ENCODE data around the gene FBXL17. TPM values are rescaled to one million over a fixed set of nuclear protein-coding genes. Genes with fewer than 3 reads are reported as not detected.

Gene FBXL17
- total and polyA plus RNA-seq, 9 of the 15 experiments (the other 6 are each of a cell fraction or from before 2014, with no cell fraction given): 0.32 to 5.4 (median 1.8) TPM

DNA sequence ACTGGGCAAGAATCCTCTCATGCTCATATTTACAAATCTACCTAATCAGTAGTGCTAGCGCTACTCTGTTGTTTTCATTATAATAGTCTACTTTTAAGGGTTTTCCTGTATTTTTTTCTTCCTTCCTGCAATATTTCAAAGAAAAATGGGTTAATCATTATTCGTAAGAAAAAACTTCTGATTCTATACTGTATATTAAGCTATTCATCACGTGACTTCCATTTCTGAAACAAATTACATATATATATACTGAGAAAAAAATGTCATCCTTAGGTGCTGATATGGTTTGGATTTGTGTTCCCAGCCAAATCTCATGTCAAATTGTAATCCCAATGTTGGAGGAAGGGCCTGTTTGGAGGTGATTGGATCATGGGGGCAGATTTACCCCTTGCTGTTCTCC, 197.0 kb downstream of the FBXL17 start (continued):
- TF ChIP-seq SPI1 (IDR thresholded peaks at IDR 0.05; ENCODE audit: borderline replicate concordance, low read depth, low read length): no peak

GRCh38 chr5:108181975-108182374, 199.9 kb downstream of the FBXL17 start:
- Histone ChIP-seq H3K9me3 (replicated peaks; ENCODE audit: control insufficient read depth, insufficient read depth, low read depth, low read length) (no peaks in the 10 kb centered on the region), H3K36me3 (ENCODE audit: control insufficient read depth, insufficient read depth, low read length) (no peaks in the 10 kb centered on the region), H3K27ac (ENCODE audit: extremely low read depth, low read depth, low read length) (no peak overlapping the region), H3K4me3 (no peak overlapping the region), H3K9ac (ENCODE audit: insufficient read depth in 1 of 2, low read depth in 2 of 2, low read length in 2 of 2) (no peak overlapping the region), H4K20me1 (replicated peaks; ENCODE audit: control insufficient read depth, insufficient read depth, low read length) (no peaks in the 10 kb centered on the region), H3K79me2 (ENCODE audit: control insufficient read depth, insufficient read depth, low read length) (no peaks in the 10 kb centered on the region), H3K4me1 (replicated peaks in 1 of 2; ENCODE audit: control insufficient read depth in 2 of 2, insufficient read depth in 2 of 2, low read length in 2 of 2) (no peaks in the 10 kb centered on the region), H2AFZ (ENCODE audit: low read depth, low read length) (no peak overlapping the region), H3K27me3 (ENCODE audit: control insufficient read depth in 2 of 2, insufficient read depth in 2 of 2, low read length in 2 of 2) (no peaks in the 10 kb centered on the region), H3K9me1 (ENCODE audit: control insufficient read depth, insufficient read depth, low read length) (no peaks in the 10 kb centered on the region), H3K4me2 (ENCODE audit: insufficient read depth, low read length) (no peak overlapping the region)
- CTCF ChIA-PET (ENCODE audit: low intra/inter-chr PET ratio): no interaction called here
- under 1% methylated on average over 7 of the region's 7 CpGs for WGBS (ENCODE audit: insufficient coverage, low coverage, missing lambda C conversion rate)
- ATAC-seq: no peak
- POLR2A ChIA-PET: no interaction called here
- no TSS peak for BruUV-seq (replicated peaks)
- no peak for TF ChIP-seq ZNF134 (CRISPR knock-in tag; conservative IDR thresholded peaks at IDR 0.05)
- TF ChIP-seq ARID3A (IDR thresholded peaks at IDR 0.05; ENCODE audit: borderline replicate concordance, low read depth, low read length): no peak
- TF ChIP-seq MAZ (CRISPR knock-in tag; conservative IDR thresholded peaks at IDR 0.05 in 1 of 2, IDR thresholded peaks at IDR 0.05 in 1 of 2): no peak
- TF ChIP-seq, protein P1, sequence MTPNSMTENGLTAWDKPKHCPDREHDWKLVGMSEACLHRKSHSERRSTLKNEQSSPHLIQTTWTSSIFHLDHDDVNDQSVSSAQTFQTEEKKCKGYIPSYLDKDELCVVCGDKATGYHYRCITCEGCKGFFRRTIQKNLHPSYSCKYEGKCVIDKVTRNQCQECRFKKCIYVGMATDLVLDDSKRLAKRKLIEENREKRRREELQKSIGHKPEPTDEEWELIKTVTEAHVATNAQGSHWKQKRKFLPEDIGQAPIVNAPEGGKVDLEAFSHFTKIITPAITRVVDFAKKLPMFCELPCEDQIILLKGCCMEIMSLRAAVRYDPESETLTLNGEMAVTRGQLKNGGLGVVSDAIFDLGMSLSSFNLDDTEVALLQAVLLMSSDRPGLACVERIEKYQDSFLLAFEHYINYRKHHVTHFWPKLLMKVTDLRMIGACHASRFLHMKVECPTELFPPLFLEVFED (CRISPR knock-in tag; conservative IDR thresholded peaks at IDR 0.05): no peak
- TF ChIP-seq RB1 (IDR thresholded peaks at IDR 0.05; ENCODE audit: low read depth): no peak
- TF ChIP-seq CBX8 (IDR thresholded peaks at IDR 0.05; ENCODE audit: borderline replicate concordance, extremely low read depth, low read depth, low read length, poor library complexity, severe bottlenecking): no peak
- no peak for TF ChIP-seq HINFP (tag; conservative IDR thresholded peaks at IDR 0.05; ENCODE audit: low read depth)
- no peak for FAIRE-seq
- in situ Hi-C loops (cut with MboI) (no loop called here), intact Hi-C loops (cut with micrococcal nuclease) (no loop called here)
- DNase-seq (ENCODE audit: extremely low read depth in 1 of 4, low spot score in 3 of 4): no peak

All from K562 (cell line).